BLaER1 treated with 17β-estradiol and CSF1 and Interleukin-3, amounts not matched to agents 10 nM and 100 nM (cell line): Measurements from ENCODE around the gene ARFGAP2.
"Not testable (repeated sequence)": the region's sequence is repeated elsewhere in the genome, so short reads cannot be mapped to it uniquely, and the experiment has no call there.

ENCODE experiments used
- H3K27ac ChIP-seq, 11 experiments: shearing (Covaris generic); formaldehyde crosslinking; 2 replicates each; pipeline ENCODE4 v1.8.1; 2022
- H3K27me3 ChIP-seq, 11 experiments: shearing (Covaris generic); formaldehyde crosslinking; 2 replicates each; pipeline ENCODE4 v1.8.1; 2022
- H3K36me3 ChIP-seq, 11 experiments: shearing (Covaris generic); formaldehyde crosslinking; 2 replicates each; pipeline ENCODE4 v1.8.1; 2022
- H3K4me1 ChIP-seq, 10 experiments: shearing (Covaris generic); formaldehyde crosslinking; 2 replicates each; pipeline ENCODE4 v1.8.1; 2022
- H3K4me2 ChIP-seq, 11 experiments: shearing (Covaris generic); formaldehyde crosslinking; 2 replicates each; pipeline ENCODE4 v1.8.1; 2022
- H3K4me3 ChIP-seq, 10 experiments: shearing (Covaris generic); formaldehyde crosslinking; 2 replicates each; pipeline ENCODE4 v1.8.1; 2022
- H3K9ac ChIP-seq, 11 experiments: shearing (Covaris generic); formaldehyde crosslinking; 2 replicates each; pipeline ENCODE4 v1.8.1; 2022
- H3K9me3 ChIP-seq, 11 experiments: shearing (Covaris generic); formaldehyde crosslinking; replicated peaks in 1 of 11; 2 replicates each; pipeline ENCODE4 v1.8.1; 2022
- H4K20me1 ChIP-seq, 11 experiments: shearing (Covaris generic); formaldehyde crosslinking; 2 replicates each; pipeline ENCODE4 v1.8.1; 2022
- Cebpa-rat ChIP-seq, 11 experiments: shearing (Covaris generic); IDR thresholded peaks; 2 replicates each; pipeline ENCODE4 v1.8.1; 2022

The ARFGAP2 gene

GRCh38 chr11:47212938-47213337, 36.3 kb upstream of the ARFGAP2 start:
- H3K9me3 ChIP-seq = no peaks in the 10 kb centered on the region
- peaks cover 0 to 6% (median 1%) of the 10 kb centered on the region in 11 experiments; a peak in 6 of 22 replicates for H4K20me1 ChIP-seq
- no peak overlapping the region for H3K4me2 ChIP-seq
- no peak for TF ChIP-seq Cebpa-rat (IDR thresholded peaks at IDR 0.05)
- H3K36me3 ChIP-seq = peaks cover 0 to 15% (median 6%) of the 10 kb centered on the region in 11 experiments; a peak in 14 of 22 replicates
- no peak overlapping the region for H3K9ac ChIP-seq
- H3K27ac ChIP-seq = no peak overlapping the region
- no peaks in the 10 kb centered on the region for H3K27me3 ChIP-seq
- no peak overlapping the region for H3K4me3 ChIP-seq
- peaks cover 26 to 33% (median 28%) of the 10 kb centered on the region in 10 experiments for H3K4me1 ChIP-seq

- Histone ChIP-seq H3K4me2 (no peak overlapping the region), H3K27ac (no peak overlapping the region), H3K4me1 (peaks cover 3 to 15% (median 5%) of the 10 kb centered on the region in 10 experiments; a peak in 17 of 20 replicates)
Measured at GRCh38 chr11:47208628-47209027, 31.9 kb upstream of the ARFGAP2 start.

GRCh38 chr11:47208008-47208552, 31.4 kb upstream of the ARFGAP2 start:
- not testable (repeated sequence) for H3K9me3 ChIP-seq, H3K27ac ChIP-seq, H3K27me3 ChIP-seq, H3K4me3 ChIP-seq, H3K4me2 ChIP-seq, H3K36me3 ChIP-seq, H4K20me1 ChIP-seq, H3K9ac ChIP-seq, H3K4me1 ChIP-seq

More at GRCh38 chr11:47208628-47209027, 31.9 kb upstream of the ARFGAP2 start:
- Histone ChIP-seq H3K27me3 (no peaks in the 10 kb centered on the region), H4K20me1 (no peaks in the 10 kb centered on the region), H3K9ac (no peak overlapping the region), H3K9me3 (no peaks in the 10 kb centered on the region), H3K4me3 (no peak overlapping the region), H3K36me3 (no peaks in the 10 kb centered on the region)
- TF ChIP-seq Cebpa-rat (IDR thresholded peaks at IDR 0.05) = 0 out of 22 replicates have a peak, but pooled peaks of 1 of the 11 experiments have one; percentile 26

DNA sequence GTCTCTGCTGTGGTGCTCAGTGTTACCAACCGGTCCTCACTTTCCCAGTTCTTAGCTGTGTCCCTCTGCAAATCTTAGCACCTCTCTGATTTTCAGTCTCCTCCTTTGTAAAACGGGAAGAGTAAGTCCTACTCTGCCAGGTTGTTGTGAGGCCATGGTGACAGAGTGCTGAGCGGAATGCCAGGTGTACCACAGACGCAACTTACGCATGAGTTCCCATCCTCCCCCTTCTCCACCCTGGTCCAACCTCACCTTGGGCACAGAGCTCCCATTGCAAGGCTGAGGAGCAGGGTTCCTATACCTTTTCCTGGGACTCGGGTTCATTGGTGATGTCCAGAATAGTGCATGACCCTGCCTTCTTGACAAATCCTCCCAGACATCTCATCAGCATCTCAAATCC, 30.8 kb upstream of the ARFGAP2 start:
- Histone ChIP-seq H4K20me1 (no peaks in the 10 kb centered on the region), H3K4me3 (no peak overlapping the region), H3K27me3 (no peaks in the 10 kb centered on the region), H3K36me3 (no peaks in the 10 kb centered on the region), H3K9ac (no peak overlapping the region), H3K9me3 (no peaks in the 10 kb centered on the region), H3K4me2 (no peak overlapping the region), H3K4me1 (peaks cover 0 to 9% (median 0%) of the 10 kb centered on the region in 10 experiments; a peak in 3 of 20 replicates), H3K27ac (no peak overlapping the region)
- TF ChIP-seq Cebpa-rat (IDR thresholded peaks at IDR 0.05) = no peak

- H3K9ac ChIP-seq, H3K4me2 ChIP-seq, H3K9me3 ChIP-seq, H3K36me3 ChIP-seq, H3K27ac ChIP-seq, H3K4me3 ChIP-seq, H3K27me3 ChIP-seq, H4K20me1 ChIP-seq, H3K4me1 ChIP-seq: not testable (repeated sequence)
Measured at GRCh38 chr11:47206577-47206976, 29.9 kb upstream of the ARFGAP2 start.

DNA sequence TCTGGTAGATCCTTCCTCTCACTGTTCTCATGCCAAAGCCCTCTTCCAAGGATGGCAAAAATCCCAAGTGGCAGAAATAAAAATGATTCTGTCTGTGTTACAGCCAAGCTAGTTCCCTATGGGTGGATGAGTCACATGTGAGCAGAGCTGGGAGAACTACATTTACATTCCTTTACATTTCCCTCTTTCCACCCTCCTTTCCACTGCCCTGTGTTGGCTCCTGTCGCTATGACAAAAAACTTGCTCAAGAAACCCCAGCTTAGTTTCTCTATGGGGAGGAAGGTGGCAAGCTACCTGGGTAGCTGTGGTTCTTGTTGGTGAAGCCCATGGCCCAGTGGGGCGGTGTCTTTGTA, 27.9 kb upstream of the ARFGAP2 start:
- H3K4me2 ChIP-seq = peak overlapping the region in 2 of 11 experiments; percentile 7 to 19; a peak in 1 of 22 replicates

GRCh38 chr11:47202576-47202975, 25.9 kb upstream of the ARFGAP2 start:
- Histone ChIP-seq H4K20me1 (no peaks in the 10 kb centered on the region), H3K4me3 (no peak overlapping the region), H3K9ac (no peak overlapping the region), H3K27ac (no peak overlapping the region), H3K9me3 (no peaks in the 10 kb centered on the region), H3K36me3 (no peaks in the 10 kb centered on the region), H3K4me2 (no peak overlapping the region), H3K4me1 (peaks cover 0 to 9% (median 0%) of the 10 kb centered on the region in 10 experiments; a peak in 3 of 20 replicates), H3K27me3 (no peaks in the 10 kb centered on the region)
- no peak for TF ChIP-seq Cebpa-rat (IDR thresholded peaks at IDR 0.05)

More for the DNA sequence above, 27.9 kb upstream of the ARFGAP2 start:
- Histone ChIP-seq H4K20me1 (no peaks in the 10 kb centered on the region), H3K9me3 (no peaks in the 10 kb centered on the region), H3K36me3 (no peaks in the 10 kb centered on the region), H3K27ac (no peak overlapping the region), H3K4me1 (peaks cover 0 to 9% (median 0%) of the 10 kb centered on the region in 10 experiments; a peak in 3 of 20 replicates), H3K9ac (no peak overlapping the region), H3K4me3 (no peak overlapping the region), H3K27me3 (no peaks in the 10 kb centered on the region)
- no peak for TF ChIP-seq Cebpa-rat (IDR thresholded peaks at IDR 0.05)

GRCh38 chr11:47201015-47201414, 24.3 kb upstream of the ARFGAP2 start:
- no peaks in the 10 kb centered on the region for H3K36me3 ChIP-seq
- no peaks in the 10 kb centered on the region for H4K20me1 ChIP-seq
- peaks cover 0 to 9% (median 0%) of the 10 kb centered on the region in 10 experiments; a peak in 3 of 20 replicates for H3K4me1 ChIP-seq
- TF ChIP-seq Cebpa-rat (IDR thresholded peaks at IDR 0.05) = no peak
- H3K9ac ChIP-seq = no peak overlapping the region
- no peaks in the 10 kb centered on the region for H3K9me3 ChIP-seq
- H3K27me3 ChIP-seq = no peaks in the 10 kb centered on the region
- no peak overlapping the region for H3K27ac ChIP-seq
- H3K4me3 ChIP-seq = no peak overlapping the region
- H3K4me2 ChIP-seq = no peak overlapping the region

DNA sequence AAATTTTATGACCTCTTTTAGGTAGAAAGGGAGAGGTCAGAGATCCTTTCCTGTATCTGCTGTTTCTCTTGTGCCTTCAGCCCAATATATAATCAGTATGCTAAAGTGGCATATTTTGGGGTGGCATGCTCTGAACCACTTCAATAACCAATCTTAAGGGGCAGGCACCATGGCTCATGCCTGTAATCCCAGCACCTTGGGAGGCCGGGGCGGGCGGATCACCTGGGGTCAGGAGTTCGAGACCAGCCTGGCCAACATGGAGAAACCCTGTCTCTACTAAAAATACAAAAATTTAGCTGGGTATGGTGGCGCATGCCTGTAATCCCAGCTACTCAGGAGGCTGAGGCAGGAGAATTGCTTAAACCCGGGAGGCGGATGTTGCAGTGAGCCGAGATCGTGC, 21.5 kb upstream of the ARFGAP2 start:
- not testable (repeated sequence) for H3K36me3 ChIP-seq, H3K9me3 ChIP-seq, H3K9ac ChIP-seq, H4K20me1 ChIP-seq, H3K27me3 ChIP-seq, H3K4me2 ChIP-seq, H3K4me1 ChIP-seq, H3K27ac ChIP-seq, H3K4me3 ChIP-seq

DNA sequence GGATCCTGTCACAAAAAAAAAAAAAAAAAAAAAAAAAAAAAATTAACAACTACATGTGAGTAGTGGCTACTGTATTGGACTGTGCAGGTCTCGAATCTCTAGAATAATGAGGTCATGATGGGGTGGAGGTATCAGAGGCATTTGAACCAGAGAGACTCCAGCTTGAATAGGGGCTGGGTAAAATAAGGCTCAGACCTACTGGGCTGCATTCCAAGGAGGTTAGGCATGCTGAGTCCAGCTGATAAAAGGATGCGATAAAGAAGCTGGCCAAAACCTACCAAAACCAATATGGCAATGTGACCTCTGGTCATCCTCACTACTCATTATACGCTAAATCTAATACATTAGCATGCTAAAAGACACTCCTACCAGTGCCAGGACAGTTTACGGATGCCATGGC, 15.4 kb upstream of the ARFGAP2 start:
- H3K4me2 ChIP-seq = no peak overlapping the region
- no peak overlapping the region for H3K27ac ChIP-seq
- H3K4me1 ChIP-seq = peaks cover 0 to 22% (median 15%) of the 10 kb centered on the region in 10 experiments; a peak in 18 of 20 replicates
- H3K9ac ChIP-seq = no peak overlapping the region
- H3K4me3 ChIP-seq = no peak overlapping the region
- peaks cover 0 to 5% (median 0%) of the 10 kb centered on the region in 11 experiments; a peak in 3 of 22 replicates for H3K27me3 ChIP-seq
- H4K20me1 ChIP-seq = no peaks in the 10 kb centered on the region
- no peak for TF ChIP-seq Cebpa-rat (IDR thresholded peaks at IDR 0.05)
- no peaks in the 10 kb centered on the region for H3K9me3 ChIP-seq
- H3K36me3 ChIP-seq = no peaks in the 10 kb centered on the region

GRCh38 chr11:47191137-47191536, 14.5 kb upstream of the ARFGAP2 start:
- not testable (repeated sequence) for H3K9me3 ChIP-seq, H3K36me3 ChIP-seq, H3K27ac ChIP-seq, H3K4me3 ChIP-seq, H3K4me2 ChIP-seq, H3K9ac ChIP-seq, H4K20me1 ChIP-seq, H3K27me3 ChIP-seq
- peaks cover 4 to 28% (median 22%) of the 10 kb centered on the region in 10 experiments; a peak in 19 of 20 replicates for H3K4me1 ChIP-seq
